Neural progenitor cell (in vitro differentiated cells): ENCODE measurements around the gene RND2. TPM values are rescaled to one million over a fixed set of nuclear protein-coding genes. Genes with fewer than 3 reads are reported as not detected.

ENCODE experiments used
- DNase-seq: peaks from one replicate; pipeline ENCODE4 v3.0.0-alpha.2; 2016; ENCODE audit warnings: low spot score
- H2AFZ ChIP-seq: fragments of 200-600 bp; sonication (generic); replicated peaks from 2 replicates; pipeline ENCODE4 v1.6.1; 2016; ENCODE audit warnings: antibody characterized with exemption
- H3F3A ChIP-seq: fragments of 200-600 bp; sonication (generic); 2 replicates; pipeline ENCODE4 v1.6.1; 2016; ENCODE audit warnings: antibody characterized with exemption, low read depth
- H3K27ac ChIP-seq: fragments of 200-600 bp; sonication (generic); 2 replicates; pipeline ENCODE4 v1.5.1; 2016; ENCODE audit warnings: mild to moderate bottlenecking
- H3K27me3 ChIP-seq: fragments of 200-600 bp; sonication (generic); 2 replicates; pipeline ENCODE4 v1.6.1; 2016; ENCODE audit warnings: mild to moderate bottlenecking, moderate library complexity
- H3K36me3 ChIP-seq: fragments of 200-600 bp; sonication (generic); 2 replicates; pipeline ENCODE4 v1.5.1; 2016
- H3K4me1 ChIP-seq: fragments of 200-600 bp; sonication (generic); 2 replicates; pipeline ENCODE4 v1.6.1; 2016; ENCODE audit warnings: mixed run types
- H3K4me2 ChIP-seq: fragments of 200-600 bp; sonication (generic); 2 replicates; pipeline ENCODE4 v1.6.1; 2016
- H3K4me3 ChIP-seq: fragments of 200-600 bp; sonication (generic); 2 replicates; pipeline ENCODE4 v1.5.1; 2016
- H3K79me2 ChIP-seq: fragments of 200-600 bp; sonication (generic); 2 replicates; pipeline ENCODE4 v1.6.1; 2016; ENCODE audit warnings: low read depth
- H3K9ac ChIP-seq: fragments of 200-600 bp; sonication (generic); 2 replicates; pipeline ENCODE4 v1.6.1; 2016
- H3K9me3 ChIP-seq: fragments of 200-600 bp; sonication (generic); 2 replicates; pipeline ENCODE4 v1.5.1; 2016; ENCODE audit warnings: low read depth
- H4K20me1 ChIP-seq: fragments of 200-600 bp; sonication (generic); 2 replicates; pipeline ENCODE4 v1.6.1; 2016; ENCODE audit warnings: low read depth
- H3K27ac Mint-ChIP-seq: 3 replicates; pipeline ENCODE4 v1.8.0; 2021; ENCODE audit warnings: mixed read lengths
- H3K27me3 Mint-ChIP-seq: 2 replicates; pipeline ENCODE4 v1.8.0; 2022; ENCODE audit warnings: low read depth, mild to moderate bottlenecking, inconsistent platforms, moderate library complexity, mixed read lengths; ENCODE audit not compliant: insufficient read depth
- H3K36me3 Mint-ChIP-seq: 3 replicates; pipeline ENCODE4 v1.8.0; 2021; ENCODE audit warnings: mixed read lengths
- H3K4me1 Mint-ChIP-seq: 3 replicates; pipeline ENCODE4 v1.8.0; 2021; ENCODE audit warnings: mixed read lengths
- H3K4me3 Mint-ChIP-seq: 3 replicates; pipeline ENCODE4 v1.8.0; 2021; ENCODE audit warnings: mild to moderate bottlenecking, moderate library complexity, mixed read lengths
- H3K9me3 Mint-ChIP-seq: 3 replicates; pipeline ENCODE4 v1.8.0; 2020; ENCODE audit warnings: mixed read lengths
- CTCF ChIP-seq: fragments of 200-600 bp; sonication (generic); IDR thresholded peaks from 2 replicates; pipeline ENCODE4 v1.5.1; 2017; ENCODE audit warnings: antibody characterized with exemption, mild to moderate bottlenecking
- EZH2 ChIP-seq: fragments of 200-600 bp; sonication (generic); IDR thresholded peaks from 2 replicates; pipeline ENCODE4 v1.6.1; 2017; ENCODE audit warnings: antibody characterized with exemption, mild to moderate bottlenecking, moderate library complexity
- EZH2phosphoT487 ChIP-seq: fragments of 200-600 bp; sonication (generic); IDR thresholded peaks from 2 replicates; pipeline ENCODE4 v1.6.1; 2017; ENCODE audit warnings: antibody characterized with exemption
- total RNA-seq: library from RNA; depleted of rRNA; stranded (reverse); fragments of >200 nt; gene quantifications from 2 replicates; pipeline ENCODE4 v1.2.3, GENCODE V29; 2015; ENCODE audit warnings: low replicate concordance

Gene RND2
- total RNA-seq, 1 donor from 2014 or later: 35.0 TPM

GRCh38 chr17:43025290-43025657 is 243 bp downstream of the RND2 start:
- no peak for DNase-seq
- H3K4me3 Mint-ChIP-seq: peak overlapping the region; percentile 95
- Histone ChIP-seq H3K27ac (no peak overlapping the region), H3K9me3 (no peaks in the 10 kb centered on the region), H3K36me3 (no peaks in the 10 kb centered on the region), H4K20me1 (peaks cover under 1% of the 10 kb centered on the region), H3K4me2 (peak overlapping the region; percentile 90), H3K9ac (peak overlapping the region; percentile 55), H3K4me1 (peaks cover 19% of the 10 kb centered on the region), H3K4me3 (peak overlapping the region; percentile 93), H3K79me2 (peaks cover 30% of the 10 kb centered on the region), H3K27me3 (no peaks in the 10 kb centered on the region), H3F3A (peaks cover 40% of the 10 kb centered on the region), H2AFZ (peak overlapping the region; percentile 66)
- TF ChIP-seq EZH2: no peak
- TF ChIP-seq EZH2phosphoT487: no peak
- no peak for TF ChIP-seq CTCF
- H3K27ac Mint-ChIP-seq: peak overlapping the region; percentile 72
- H3K4me1 Mint-ChIP-seq: peaks cover 31% of the 10 kb centered on the region
- H3K9me3 Mint-ChIP-seq: peaks cover 2% of the 10 kb centered on the region
- peaks cover 15% of the 10 kb centered on the region for H3K36me3 Mint-ChIP-seq
- peaks cover 10% of the 10 kb centered on the region for H3K27me3 Mint-ChIP-seq

GRCh38 chr17:43025766-43026537 is 921 bp downstream of the RND2 start:
- H3K27me3 Mint-ChIP-seq: peaks cover 13% of the 10 kb centered on the region
- peak overlapping the region; percentile 95 for H3K4me3 Mint-ChIP-seq
- peaks cover 38% of the 10 kb centered on the region for H3F3A ChIP-seq
- no peak overlapping the region for H3K27ac ChIP-seq
- no peak overlapping the region for H3K27ac Mint-ChIP-seq
- H4K20me1 ChIP-seq: no peaks in the 10 kb centered on the region
- H3K4me1 ChIP-seq: peaks cover 19% of the 10 kb centered on the region
- H3K27me3 ChIP-seq: no peaks in the 10 kb centered on the region
- peaks cover 15% of the 10 kb centered on the region for H3K36me3 Mint-ChIP-seq
- no peaks in the 10 kb centered on the region for H3K9me3 ChIP-seq
- H3K79me2 ChIP-seq: peaks cover 24% of the 10 kb centered on the region
- peak overlapping the region; percentile 55 for H3K9ac ChIP-seq
- H3K9me3 Mint-ChIP-seq: peaks cover 2% of the 10 kb centered on the region
- no peaks in the 10 kb centered on the region for H3K36me3 ChIP-seq
- H3K4me2 ChIP-seq: peak overlapping the region; percentile 90
- TF ChIP-seq EZH2phosphoT487: no peak
- no peak for TF ChIP-seq CTCF
- TF ChIP-seq EZH2: no peak
- H3K4me1 Mint-ChIP-seq: peaks cover 30% of the 10 kb centered on the region
- no peak for DNase-seq
- no peak overlapping the region for H2AFZ ChIP-seq
- H3K4me3 ChIP-seq: peak overlapping the region; percentile 93

GRCh38 chr17:43026595-43026994 is 1.6 kb downstream of the RND2 start:
- no peak overlapping the region for H2AFZ ChIP-seq
- no peak overlapping the region for H3K27ac Mint-ChIP-seq
- peaks cover 29% of the 10 kb centered on the region for H3K4me1 Mint-ChIP-seq
- peaks cover 15% of the 10 kb centered on the region for H3K36me3 Mint-ChIP-seq
- H3K9ac ChIP-seq: no peak overlapping the region
- H3K36me3 ChIP-seq: no peaks in the 10 kb centered on the region
- peaks cover 38% of the 10 kb centered on the region for H3F3A ChIP-seq
- H3K4me2 ChIP-seq: peak overlapping the region; percentile 90
- peaks cover 18% of the 10 kb centered on the region for H3K79me2 ChIP-seq
- no peak for DNase-seq
- no peak overlapping the region for H3K4me3 ChIP-seq
- peaks cover 14% of the 10 kb centered on the region for H3K27me3 Mint-ChIP-seq
- no peaks in the 10 kb centered on the region for H3K27me3 ChIP-seq
- H3K4me3 Mint-ChIP-seq: peak overlapping the region; percentile 77
- H3K4me1 ChIP-seq: peaks cover 23% of the 10 kb centered on the region
- no peak for TF ChIP-seq EZH2
- no peak for TF ChIP-seq EZH2phosphoT487
- no peak for TF ChIP-seq CTCF
- H4K20me1 ChIP-seq: no peaks in the 10 kb centered on the region
- peaks cover 2% of the 10 kb centered on the region for H3K9me3 Mint-ChIP-seq
- no peaks in the 10 kb centered on the region for H3K9me3 ChIP-seq
- H3K27ac ChIP-seq: no peak overlapping the region
